HepG2 (cell line): ENCODE measurements around the gene MYO5B. TPM values are rescaled to one million over a fixed set of nuclear protein-coding genes. Genes with fewer than 3 reads are reported as not detected.
A peak's percentile ranks its signal among the peaks of the same experiment; 100 is the strongest.

Experiments
- ATAC-seq: fragments of 200-7000 bp; cut with Tn5 transposase; 3 replicates; pipeline ENCODE4 v1.9.1; 2020; ENCODE audit warnings: mild to moderate bottlenecking, moderate library complexity
- BruUV-seq: library from RNA; stranded (reverse); fragments of 400-500 nt; replicated peaks from 2 replicates; lab custom pipeline; 2021; lab: Mats Ljungman, UMichigan
- CTCF ChIA-PET: fragments of 300-600 bp; formaldehyde crosslinking; extraction: SDS; loops from one replicate; lab custom pipeline; 2021; ENCODE audit warnings: low total read pairs, inconsistent platforms, low intra/inter-chr PET ratio; lab: Yijun Ruan, JAX
- POLR2A ChIA-PET: fragments of 350-600 bp; sonication (Branson Sonifier 250); formaldehyde crosslinking; loops from one replicate; lab custom pipeline; 2020; ENCODE audit warnings: antibody characterized with exemption, inconsistent platforms; lab: Yijun Ruan, JAX
- DNase-seq: peaks from one replicate; pipeline ENCODE4 v3.0.0-alpha.2; 2015; ENCODE audit warnings: low spot score
- FAIRE-seq: peaks from 3 replicates; lab custom pipeline; 2011; peaks lifted over from hg19 to GRCh38; lab: Jason Lieb, UNC
- H2AFZ ChIP-seq: one replicate; pipeline ENCODE4 v1.6.1; 2011; ENCODE audit warnings: low read length, inconsistent platforms
- H3K27ac ChIP-seq: fragments of 300-600 bp; 3 replicates; pipeline ENCODE4 v1.8.0; 2011; ENCODE audit warnings: mixed run types, mild to moderate bottlenecking, mixed read lengths, low read length, inconsistent platforms; ENCODE audit not compliant: insufficient read depth; ENCODE audit errors: extremely low read length
- H3K27me3 ChIP-seq, 2 experiments: fragments of 200-600 bp in 1 of 2; 2 replicates in 1 of 2; 3 replicates in 1 of 2; pipeline versions ENCODE4 v1.6.0 to v1.8.0; 2011; ENCODE audit warnings: low read length in 2 of 2, mild to moderate bottlenecking in 2 of 2, moderate library complexity in 2 of 2, inconsistent platforms in 1 of 2; ENCODE audit not compliant: insufficient read depth in 2 of 2, control insufficient read depth in 1 of 2
- H3K36me3 ChIP-seq, 2 experiments: fragments of 200-600 bp in 1 of 2; replicated peaks in 1 of 2; 2 replicates in 1 of 2; 3 replicates in 1 of 2; pipeline versions ENCODE4 v1.5.1 to v1.8.0; 2011; ENCODE audit warnings: low read length in 2 of 2, inconsistent platforms in 1 of 2; ENCODE audit not compliant: insufficient read depth in 2 of 2, control insufficient read depth in 1 of 2
- H3K4me1 ChIP-seq: 2 replicates; pipeline ENCODE4 v1.5.1; 2012; ENCODE audit warnings: low read length, inconsistent platforms; ENCODE audit not compliant: insufficient read depth
- H3K4me2 ChIP-seq: 2 replicates; pipeline ENCODE4 v1.6.0; 2011; ENCODE audit warnings: low read depth, low read length, inconsistent platforms
- H3K4me3 ChIP-seq, 3 experiments: fragments of 200-600 bp in 1 of 3; sonication (generic), shearing (Covaris generic) in 1 of 3; replicated peaks in 1 of 3; 2 replicates each; pipeline ENCODE4 v1.5.1; 2011 to 2016; ENCODE audit warnings: low read length in 3 of 3, inconsistent platforms in 2 of 3, low read depth in 2 of 3, mild to moderate bottlenecking in 2 of 3, control low read depth in 1 of 3, mixed read lengths in 1 of 3; ENCODE audit not compliant: insufficient read depth in 1 of 3
- H3K79me2 ChIP-seq: one replicate; pipeline ENCODE4 v1.6.1; 2011; ENCODE audit warnings: low read length, inconsistent platforms; ENCODE audit not compliant: insufficient read depth
- H3K9ac ChIP-seq: 2 replicates; pipeline ENCODE4 v1.6.0; 2011; ENCODE audit warnings: mild to moderate bottlenecking, low read depth, low read length, inconsistent platforms; ENCODE audit not compliant: insufficient read depth
- H3K9me3 ChIP-seq: 2 replicates; pipeline ENCODE4 v1.5.1; 2012; ENCODE audit warnings: mild to moderate bottlenecking, low read length
- H4K20me1 ChIP-seq: 2 replicates; pipeline ENCODE4 v1.6.0; 2011; ENCODE audit warnings: inconsistent platforms, mild to moderate bottlenecking, low read length, moderate library complexity; ENCODE audit not compliant: insufficient read depth
- DMTF1 ChIP-seq: sonication (generic); formaldehyde crosslinking; IDR thresholded peaks from 2 replicates; pipeline ENCODE4 v1.4.0; 2020; ENCODE audit warnings: mild to moderate bottlenecking, missing genetic modification reagents
- FOSL2 ChIP-seq: sonication (generic); formaldehyde crosslinking; IDR thresholded peaks from 2 replicates; pipeline ENCODE4 v1.4.0; 2020; ENCODE audit warnings: missing genetic modification reagents
- KMT2B ChIP-seq: IDR thresholded peaks from 2 replicates; pipeline ENCODE4 v1.6.1; 2016; ENCODE audit warnings: missing genetic modification reagents, missing compliant biosample characterization
- NFAT5 ChIP-seq: sonication (generic); formaldehyde crosslinking; IDR thresholded peaks from 2 replicates; pipeline ENCODE4 v1.4.0; 2020; ENCODE audit warnings: missing genetic modification reagents
- SOX6 ChIP-seq, 2 experiments: fragments of 450-650 bp in 1 of 2; sonication (generic) in 1 of 2; formaldehyde crosslinking in 1 of 2; IDR thresholded peaks; 2 replicates each; pipeline versions ENCODE4 v1.4.0 to v1.6.1; 2017 to 2020; ENCODE audit warnings: antibody characterized with exemption in 1 of 2, mild to moderate bottlenecking in 1 of 2, missing genetic modification reagents in 1 of 2
- WGBS: methylation state at CpG from one replicate; pipeline ENCODE4 v1.1.6; 2017; ENCODE audit warnings: low lambda C conversion rate; 5-methylcytosine and 5-hydroxymethylcytosine counted together
- in situ Hi-C: cut with HindIII; loops from 2 replicates; pipeline ENCODE4 v1.10.0; 2017; ENCODE audit warnings: low pct_unique_long_range_greater_than_20kb; ENCODE audit not compliant: extremely low pct_ligation_motif_present
- intact Hi-C: fragments of 100-400 bp; cut with micrococcal nuclease; formaldehyde crosslinking; loops from one replicate; pipeline ENCODE4 v1.10.0; 2022; ENCODE audit not compliant: unreplicated experiment
- polyA plus RNA-seq, 8 experiments: library from polyadenylated mRNA; depleted of rRNA in 3 of 8; stranded (reverse) in 7 of 8; unstranded in 1 of 8; fragments of >200 nt; fragmentation: Illumina TruSeq in 4 of 8; extraction: Trizol in 4 of 8; gene quantifications; 2 replicates each; pipeline versions ENCODE4 v1.2.1 to v1.2.3, GENCODE V29; 2011 to 2016; ENCODE audit warnings: low read depth in 4 of 8, missing spikeins in 1 of 8, mixed read lengths in 1 of 8; ENCODE audit not compliant: insufficient read depth in 1 of 8
- total RNA-seq, 5 experiments: library from RNA; depleted of rRNA; stranded (reverse); fragments of >200 nt; fragmentation: Illumina TruSeq; extraction: Trizol; gene quantifications; 2 replicates each; pipeline ENCODE4 v1.2.3, GENCODE V29; 2016; ENCODE audit warnings: low read depth in 1 of 5

MYO5B gene
- total and polyA plus RNA-seq, 2 of the 13 experiments (the other 11 are each of a cell fraction or from before 2014, with no cell fraction given) = 13.1 to 24.0 TPM

- TF ChIP-seq KMT2B (no peak), SOX6 (IDR thresholded peaks at IDR 0.05) (no peak), SOX6 (CRISPR knock-in tag; IDR thresholded peaks at IDR 0.05) (peak; percentile 22; the same call in 1 of the 2 replicates), FOSL2 (peak; percentile 82)
- TF ChIP-seq, all 625 proteins: peak for 9
Measured at GRCh38 chr18:50080932-50081560, 113.9 kb downstream of the MYO5B start (continued).

- 98% methylated on average over 4 of the region's 4 CpGs for WGBS
- no peak overlapping the region for H3K27ac ChIP-seq
- no TSS peak for BruUV-seq
- no peak overlapping the region for H3K4me2 ChIP-seq
- H4K20me1 ChIP-seq = no peaks in the 10 kb centered on the region
- TF ChIP-seq NFAT5 (CRISPR knock-in tag) (no peak), DMTF1 (CRISPR knock-in tag) (no peak)
- TF ChIP-seq, all 625 proteins: peak for 0
- ChIA-PET POLR2A (no interaction called here), CTCF (no interaction called here)
- H3K4me1 ChIP-seq = peaks cover 44% of the 10 kb centered on the region
- H3K4me3 ChIP-seq = no peak overlapping the region
- peaks cover 3% of the 10 kb centered on the region for H3K79me2 ChIP-seq
- FAIRE-seq (no peak), DNase-seq (no peak), ATAC-seq (no peak)
- H3K9me3 ChIP-seq = no peaks in the 10 kb centered on the region
- no peaks in the 10 kb centered on the region for H3K27me3 ChIP-seq
- H2AFZ ChIP-seq = no peak overlapping the region
- H3K36me3 ChIP-seq = no peaks in the 10 kb centered on the region
- no peak overlapping the region for H3K9ac ChIP-seq
- in situ Hi-C loops = no loop called here
- intact Hi-C loops = loop anchor here (5.0 kb wide), 1 partner anchor 532 kb away; no protein-coding TSS in a partner anchor
Measured at GRCh38 chr18:50080316-50080715, 114.6 kb downstream of the MYO5B start.
